K562 (cell line): ENCODE results near the gene RCL1. TPM values are rescaled to one million over a fixed set of nuclear protein-coding genes. Genes with fewer than 3 reads are reported as not detected.

Experiments used
- CCAR2 ChIP-seq: fragments of 200-400 bp; formaldehyde crosslinking; IDR thresholded peaks from 2 replicates; pipeline ENCODE4 v1.6.1; 2017; ENCODE audit warnings: mild to moderate bottlenecking, low read depth, low read length
- CREB3L1 ChIP-seq: fragments of 450-650 bp; IDR thresholded peaks from 2 replicates; pipeline ENCODE4 v1.6.1; 2014; ENCODE audit warnings: low read depth, mild to moderate bottlenecking, moderate library complexity, borderline replicate concordance
- CSDE1 ChIP-seq, 2 experiments: fragments of 450-650 bp; IDR thresholded peaks; 2 replicates each; pipeline ENCODE4 v1.6.1; 2016; ENCODE audit warnings: mild to moderate bottlenecking in 1 of 2
- ESRRB ChIP-seq: fragments of 250-450 bp; sonication (Bioruptor Pico); IDR thresholded peaks from 2 replicates; pipeline ENCODE4 v1.5.0; 2020; ENCODE audit warnings: mild to moderate bottlenecking, moderate library complexity, borderline replicate concordance
- FOXA1 ChIP-seq: fragments of 450-650 bp; IDR thresholded peaks from 2 replicates; pipeline ENCODE4 v1.6.1; 2016; ENCODE audit warnings: mild to moderate bottlenecking, borderline replicate concordance
- HNRNPK ChIP-seq: fragments of 200-400 bp; formaldehyde crosslinking; IDR thresholded peaks from one replicate; pipeline ENCODE4 v1.6.1; 2018; ENCODE audit warnings: mild to moderate bottlenecking, low read depth, low read length; ENCODE audit not compliant: poor library complexity, severe bottlenecking
- MCM2 ChIP-seq: fragments of 450-650 bp; IDR thresholded peaks from 2 replicates; pipeline ENCODE4 v1.6.1; 2017; ENCODE audit warnings: low read depth, mild to moderate bottlenecking
- PRMT5 ChIP-seq: sonication (generic); formaldehyde crosslinking; IDR thresholded peaks from 2 replicates; pipeline ENCODE4 v1.5.0; 2020; ENCODE audit warnings: missing genetic modification reagents
- REST ChIP-seq, 2 experiments: fragments of 450-650 bp; formaldehyde crosslinking in 1 of 2; IDR thresholded peaks; 2 replicates each; pipeline versions ENCODE4 v1.4.0 to v1.6.1; 2014 to 2020; ENCODE audit warnings: mild to moderate bottlenecking in 2 of 2, borderline replicate concordance in 1 of 2, low read depth in 1 of 2
- SRSF3 ChIP-seq: fragments of 200-400 bp; formaldehyde crosslinking; IDR thresholded peaks from 2 replicates; pipeline ENCODE4 v1.6.1; 2016; ENCODE audit warnings: mild to moderate bottlenecking, low read length, moderate library complexity; ENCODE audit not compliant: insufficient read depth
- SRSF7 ChIP-seq: fragments of 200-400 bp; formaldehyde crosslinking; optimal IDR thresholded peaks from 2 replicates; pipeline ENCODE3; 2017; ENCODE audit warnings: mild to moderate bottlenecking, low read depth, low read length
- TGIF2 ChIP-seq: sonication (generic); formaldehyde crosslinking; IDR thresholded peaks from 2 replicates; pipeline ENCODE4 v1.8.1; 2022; ENCODE audit warnings: mild to moderate bottlenecking, missing genetic modification reagents, moderate library complexity
- THRAP3 ChIP-seq: fragments of 450-650 bp; IDR thresholded peaks from 2 replicates; pipeline ENCODE4 v1.6.1; 2016; ENCODE audit warnings: mild to moderate bottlenecking, inconsistent platforms, borderline replicate concordance
- ZNF165 ChIP-seq: fragments of 250-450 bp; sonication (Bioruptor Pico); IDR thresholded peaks from 2 replicates; pipeline ENCODE4 v1.4.0; 2020; ENCODE audit warnings: borderline replicate concordance
- ZNF277 ChIP-seq: fragments of 250-450 bp; sonication (Bioruptor Pico); IDR thresholded peaks from 2 replicates; pipeline ENCODE4 v1.8.0; 2022; ENCODE audit warnings: inconsistent platforms, mild to moderate bottlenecking, moderate library complexity, borderline replicate concordance
- ZNF449 ChIP-seq: fragments of 250-450 bp; sonication (Bioruptor Pico); IDR thresholded peaks from 2 replicates; pipeline ENCODE4 v1.8.0; 2022; ENCODE audit warnings: moderate library complexity, mild to moderate bottlenecking, inconsistent platforms
- polyA plus RNA-seq, 8 experiments: library from polyadenylated mRNA; depleted of rRNA in 4 of 8; stranded (reverse) in 5 of 8; unstranded in 3 of 8; fragments of >200 nt; fragmentation: Nextera tagmentation in 2 of 8; fragmentation: Illumina TruSeq in 1 of 8; extraction: Ambion mirVana in 2 of 8; extraction: Trizol in 1 of 8; gene quantifications; 2 replicates each; pipeline versions ENCODE4 v1.2.1 to v1.2.3, GENCODE V29; 2011 to 2014; ENCODE audit warnings: inconsistent platforms in 1 of 8, missing spikeins in 1 of 8
- total RNA-seq, 7 experiments: library from RNA; depleted of rRNA in 6 of 7; stranded (reverse); fragments of >200 nt in 6 of 7; fragmentation: Illumina TruSeq in 2 of 7; extraction: Trizol in 2 of 7; gene quantifications; 2 replicates each; pipeline versions ENCODE4 v1.2.1 to v1.2.3, GENCODE V29; 2011 to 2021; ENCODE audit warnings: low replicate concordance in 1 of 7

The RCL1 gene
- total and polyA plus RNA-seq, 9 of the 15 experiments (the other 6 are each of a cell fraction or from before 2014, with no cell fraction given) = 24.0 to 67.7 (median 38.6) TPM

- no peak for TF ChIP-seq SRSF3
- TF ChIP-seq THRAP3 = no peak
- TF ChIP-seq REST (IDR thresholded peaks at IDR 0.05; ENCODE audit: borderline replicate concordance) = peak; percentile 51; the same call in 1 of the 2 replicates
- TF ChIP-seq REST (CRISPR knock-in tag; IDR thresholded peaks at IDR 0.05; ENCODE audit: low read depth) = no peak
- no peak for TF ChIP-seq HNRNPK
- TF ChIP-seq FOXA1 = no peak
- no peak for TF ChIP-seq MCM2
- TF ChIP-seq ZNF449 = no peak
- no peak for TF ChIP-seq CSDE1 (IDR thresholded peaks at IDR 0.05)
- no peak for TF ChIP-seq ZNF165
- TF ChIP-seq ESRRB (CRISPR knock-in tag) = no peak
- TF ChIP-seq PRMT5 (CRISPR knock-in tag) = no peak
- TF ChIP-seq CREB3L1 = peak; percentile 30; the same call in 1 of the 2 replicates
- no peak for TF ChIP-seq ZNF277 (CRISPR knock-in tag)
- no peak for TF ChIP-seq SRSF7
- no peak for TF ChIP-seq TGIF2
- no peak for TF ChIP-seq CCAR2
Observed at GRCh38 chr9:4852419-4852818, 59.7 kb downstream of the RCL1 start (continued).
